Endothelial cell of umbilical vein (primary cell): ENCODE measurements around the gene MPZL2. TPM values are rescaled to one million over a fixed set of nuclear protein-coding genes. Genes with fewer than 3 reads are reported as not detected.

Experiments
- BruUV-seq: library from RNA; stranded (reverse); fragments of 400-500 nt; replicated peaks from 2 replicates; lab custom pipeline; 2021; lab: Mats Ljungman, UMichigan
- CTCF ChIA-PET: fragments of 300-600, 350-600 bp; sonication (Branson Sonifier 250); formaldehyde crosslinking; loops from one replicate; lab custom pipeline; 2021; ENCODE audit warnings: antibody characterized with exemption, inconsistent platforms; lab: Charles Lee
- POLR2A ChIA-PET: fragments of 300-600, 350-600 bp; sonication (Branson Sonifier 250); formaldehyde crosslinking; loops from one replicate; lab custom pipeline; 2021; ENCODE audit warnings: antibody characterized with exemption, inconsistent platforms; lab: Charles Lee
- DNase-seq: peaks from one replicate; pipeline ENCODE4 v3.0.0-alpha.2; 2011; ENCODE audit warnings: low read depth, low spot score
- FAIRE-seq: peaks from 2 replicates; lab custom pipeline; 2011; peaks lifted over from hg19 to GRCh38; lab: Jason Lieb, UNC
- H2AFZ ChIP-seq: 2 replicates; pipeline ENCODE4 v1.6.0; 2012; ENCODE audit warnings: low read depth, low read length, control low read depth, inconsistent platforms
- H3K27ac ChIP-seq: 2 replicates; pipeline ENCODE4 v1.5.1; 2011; ENCODE audit warnings: low read depth, mild to moderate bottlenecking, control low read depth, low read length, moderate library complexity; ENCODE audit not compliant: insufficient read depth
- H3K27me3 ChIP-seq, 2 experiments: 2 replicates each; pipeline versions ENCODE4 v1.6.0 to v1.6.1; 2011; ENCODE audit warnings: low read length in 2 of 2, mixed read lengths in 1 of 2; ENCODE audit not compliant: control insufficient read depth in 2 of 2, insufficient read depth in 2 of 2
- H3K36me3 ChIP-seq, 2 experiments: 2 replicates in 1 of 2; 3 replicates in 1 of 2; pipeline ENCODE4 v1.5.1; 2011; ENCODE audit warnings: low read length in 2 of 2, mild to moderate bottlenecking in 1 of 2, moderate library complexity in 1 of 2; ENCODE audit not compliant: control insufficient read depth in 2 of 2, insufficient read depth in 2 of 2; ENCODE audit errors: extremely low read depth in 1 of 2
- H3K4me1 ChIP-seq: 3 replicates; pipeline ENCODE4 v1.5.1; 2011; ENCODE audit warnings: mild to moderate bottlenecking, low read length; ENCODE audit not compliant: control insufficient read depth, insufficient read depth; ENCODE audit errors: extremely low read depth
- H3K4me2 ChIP-seq: 2 replicates; pipeline ENCODE4 v1.6.1; 2011; ENCODE audit warnings: low read length, control low read depth, mixed read lengths; ENCODE audit not compliant: insufficient read depth
- H3K4me3 ChIP-seq, 3 experiments: fragments of 200-600 bp in 1 of 3; sonication (generic), shearing (Covaris generic) in 1 of 3; replicated peaks in 1 of 3; 2 replicates each; pipeline ENCODE4 v1.5.1; 2011 to 2016; ENCODE audit warnings: control low read depth in 3 of 3, low read length in 3 of 3, mild to moderate bottlenecking in 2 of 3, inconsistent platforms in 1 of 3, low read depth in 1 of 3, moderate library complexity in 1 of 3; ENCODE audit not compliant: insufficient read depth in 1 of 3
- H3K79me2 ChIP-seq: 2 replicates; pipeline ENCODE4 v1.6.0; 2012; ENCODE audit warnings: low read length, inconsistent platforms; ENCODE audit not compliant: control insufficient read depth, insufficient read depth
- H3K9ac ChIP-seq: replicated peaks from 2 replicates; pipeline ENCODE3; 2011; ENCODE audit warnings: low read length, control low read depth; ENCODE audit not compliant: insufficient read depth; ENCODE audit errors: extremely low read depth
- H3K9me1 ChIP-seq: replicated peaks from 3 replicates; pipeline ENCODE4 v1.6.0; 2011; ENCODE audit warnings: mild to moderate bottlenecking, low read length; ENCODE audit not compliant: control insufficient read depth, insufficient read depth; ENCODE audit errors: extremely low read depth
- H3K9me3 ChIP-seq: replicated peaks from 2 replicates; pipeline ENCODE4 v1.5.1; 2012; ENCODE audit warnings: low read length, inconsistent platforms; ENCODE audit not compliant: control insufficient read depth, insufficient read depth
- H4K20me1 ChIP-seq: replicated peaks from 2 replicates; pipeline ENCODE3; 2011; ENCODE audit warnings: mild to moderate bottlenecking, low read length; ENCODE audit not compliant: control insufficient read depth, insufficient read depth; ENCODE audit errors: extremely low read depth
- CTCF ChIP-seq, 2 donors: IDR thresholded peaks; 1 replicate in 1 of 2; 2 replicates in 1 of 2; pipeline ENCODE4 v1.5.1; 2011; ENCODE audit warnings: low read length in 2 of 2, mild to moderate bottlenecking in 2 of 2, moderate library complexity in 2 of 2, control low read depth in 1 of 2, inconsistent platforms in 1 of 2, low read depth in 1 of 2; ENCODE audit not compliant: insufficient read depth in 1 of 2; ENCODE audit errors: extremely low read depth in 1 of 2
- EZH2 ChIP-seq: IDR thresholded peaks from 2 replicates; pipeline ENCODE4 v1.6.1; 2012; ENCODE audit warnings: borderline replicate concordance, low read depth, mild to moderate bottlenecking, moderate library complexity, low read length, inconsistent platforms; ENCODE audit not compliant: severe bottlenecking
- FOS ChIP-seq: IDR thresholded peaks from 2 replicates; pipeline ENCODE4 v1.6.1; 2011; ENCODE audit warnings: mild to moderate bottlenecking, low read length, moderate library complexity, borderline replicate concordance; ENCODE audit not compliant: insufficient read depth
- GATA2 ChIP-seq: IDR thresholded peaks from 2 replicates; pipeline ENCODE4 v1.7.0; 2011; ENCODE audit warnings: low read depth, mild to moderate bottlenecking, moderate library complexity, mixed read lengths, low read length; ENCODE audit not compliant: insufficient read length, insufficient read depth
- JUN ChIP-seq: IDR thresholded peaks from 2 replicates; pipeline ENCODE4 v1.6.1; 2011; ENCODE audit warnings: borderline replicate concordance, low read depth; ENCODE audit not compliant: insufficient read length, insufficient read depth
- MAX ChIP-seq: IDR thresholded peaks from 2 replicates; pipeline ENCODE4 v1.6.1; 2011; ENCODE audit not compliant: insufficient read depth, insufficient read length
- MYC ChIP-seq: IDR thresholded peaks from one replicate; pipeline ENCODE4 v1.6.1; 2011; ENCODE audit warnings: mild to moderate bottlenecking, low read depth, low read length
- POLR2A ChIP-seq: IDR thresholded peaks from 2 replicates; pipeline ENCODE4 v1.6.1; 2012; ENCODE audit warnings: low read depth, mild to moderate bottlenecking, control low read depth, low read length
- POLR2AphosphoS5 ChIP-seq: IDR thresholded peaks from 2 replicates; pipeline ENCODE4 v1.6.1; 2012; ENCODE audit warnings: low read depth, mild to moderate bottlenecking, control low read depth, low read length, moderate library complexity; ENCODE audit not compliant: insufficient read depth
- dilution Hi-C: fragments of 300-500 bp; cut with MboI; formaldehyde crosslinking; loops from one replicate; pipeline ENCODE4 v1.15.0; 2019; ENCODE audit warnings: low sequenced_read_pairs; ENCODE audit not compliant: extremely low pct_ligation_motif_present
- intact Hi-C: fragments of 100-400 bp; cut with micrococcal nuclease; formaldehyde crosslinking; loops from one replicate; pipeline ENCODE4 v1.10.0; 2022
- polyA plus RNA-seq, 4 experiments: library from polyadenylated mRNA; depleted of rRNA in 3 of 4; stranded (reverse) in 3 of 4; unstranded in 1 of 4; fragments of >200 nt; gene quantifications; 2 replicates each; pipeline versions ENCODE4 v1.2.1 to v1.2.3, GENCODE V29; 2011 to 2012; ENCODE audit warnings: missing spikeins in 1 of 4
- total RNA-seq: library from RNA; stranded (reverse); gene quantifications from 2 replicates; pipeline ENCODE4 v1.2.3, GENCODE V29; 2021

MPZL2 gene
- total and polyA plus RNA-seq, 2 donors (not counting 3 experiments of a cell fraction or from before 2014, with no cell fraction given), result 21.0 to 49.5 TPM

- Histone ChIP-seq H3K4me3 (no peak overlapping the region), H2AFZ (no peak overlapping the region), H4K20me1 (no peaks in the 10 kb centered on the region), H3K9ac (no peak overlapping the region), H3K4me1 (no peaks in the 10 kb centered on the region), H3K36me3 (no peaks in the 10 kb centered on the region), H3K4me2 (no peak overlapping the region), H3K79me2 (no peaks in the 10 kb centered on the region), H3K27me3 (peaks cover 23 to 31% of the 10 kb centered on the region in 2 experiments), H3K9me1 (no peaks in the 10 kb centered on the region), H3K27ac (no peak overlapping the region), H3K9me3 (no peaks in the 10 kb centered on the region)
- BruUV-seq, result no TSS peak
- dilution Hi-C loops, result no loop called here
- DNase-seq (no peak), FAIRE-seq (no peak)
- TF ChIP-seq MAX, result no peak
- no peak for TF ChIP-seq FOS
- TF ChIP-seq GATA2, result no peak
- no peak for TF ChIP-seq EZH2
- no peak for TF ChIP-seq CTCF (IDR thresholded peaks at IDR 0.05; ENCODE audit: extremely low read depth in 1 of 2, insufficient read depth in 1 of 2, low read depth in 1 of 2, low read length in 2 of 2)
- TF ChIP-seq MYC, result no peak
- TF ChIP-seq POLR2A, result no peak
- no peak for TF ChIP-seq JUN
- no peak for TF ChIP-seq POLR2AphosphoS5
- intact Hi-C loops, result no loop called here
- ChIA-PET CTCF (interaction anchor here (0.8 to 6.0 kb wide), 5 partner anchors 12 to 81 kb away, joined by 3 to 41 read pairs (median 4); no protein-coding TSS in a partner anchor), POLR2A (no interaction called here)
Observed at GRCh38 chr11:118214210-118214914, 49.7 kb downstream of the MPZL2 start.
